Gastroesophageal sphincter (tissue), 3 donors: ENCODE measurements around the gene CCSER1.
"Not testable (repeated sequence)": the region's sequence is repeated elsewhere in the genome, so short reads cannot be mapped to it uniquely, and the experiment has no call there.

Experiments used
- EP300 ChIP-seq: sonication (generic); formaldehyde crosslinking; IDR thresholded peaks from one replicate; pipeline ENCODE4 v1.6.1; 2017; ENCODE audit warnings: antibody characterized with exemption, mild to moderate bottlenecking
- POLR2A ChIP-seq, 2 donors: fragments of 450-650 bp; IDR thresholded peaks; one replicate each; pipeline ENCODE4 v1.6.1; 2017; ENCODE audit warnings: antibody characterized with exemption in 2 of 2, mild to moderate bottlenecking in 2 of 2, moderate library complexity in 1 of 2
- POLR2AphosphoS5 ChIP-seq: sonication (generic); formaldehyde crosslinking; IDR thresholded peaks from one replicate; pipeline ENCODE4 v1.6.1; 2017; ENCODE audit warnings: antibody characterized with exemption
- TF ChIP-seq, protein P1 (sequence below), 4 experiments: fragments of 200-600 bp in 2 of 4; fragments of 450-650 bp in 2 of 4; sonication (generic) in 1 of 4; IDR thresholded peaks; one replicate each; pipeline ENCODE4 v1.5.1; 2017 to 2019; ENCODE audit warnings: antibody characterized with exemption in 4 of 4, mild to moderate bottlenecking in 2 of 4, moderate library complexity in 2 of 4

DNA sequence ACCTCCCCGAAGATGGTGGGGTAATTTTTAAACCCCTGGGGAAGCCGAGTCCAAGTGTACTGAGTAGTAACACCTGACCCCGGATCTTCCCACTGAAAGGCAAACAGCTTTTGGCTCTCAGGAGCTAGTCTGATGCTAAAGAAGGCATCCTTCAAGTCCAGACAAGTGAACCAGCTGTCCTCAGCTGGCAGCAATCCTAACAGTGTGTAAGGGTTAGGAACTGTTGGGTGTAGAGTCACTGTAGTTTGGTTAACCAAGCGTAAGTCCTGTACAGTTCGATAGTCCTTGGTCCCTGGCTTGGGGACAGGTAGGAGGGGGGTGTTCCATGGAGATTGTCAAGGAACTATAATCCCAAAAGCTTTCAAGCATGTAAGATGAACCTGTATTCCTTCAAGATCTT, 967.0 kb downstream of the CCSER1 start:
- TF ChIP-seq, protein P1, sequence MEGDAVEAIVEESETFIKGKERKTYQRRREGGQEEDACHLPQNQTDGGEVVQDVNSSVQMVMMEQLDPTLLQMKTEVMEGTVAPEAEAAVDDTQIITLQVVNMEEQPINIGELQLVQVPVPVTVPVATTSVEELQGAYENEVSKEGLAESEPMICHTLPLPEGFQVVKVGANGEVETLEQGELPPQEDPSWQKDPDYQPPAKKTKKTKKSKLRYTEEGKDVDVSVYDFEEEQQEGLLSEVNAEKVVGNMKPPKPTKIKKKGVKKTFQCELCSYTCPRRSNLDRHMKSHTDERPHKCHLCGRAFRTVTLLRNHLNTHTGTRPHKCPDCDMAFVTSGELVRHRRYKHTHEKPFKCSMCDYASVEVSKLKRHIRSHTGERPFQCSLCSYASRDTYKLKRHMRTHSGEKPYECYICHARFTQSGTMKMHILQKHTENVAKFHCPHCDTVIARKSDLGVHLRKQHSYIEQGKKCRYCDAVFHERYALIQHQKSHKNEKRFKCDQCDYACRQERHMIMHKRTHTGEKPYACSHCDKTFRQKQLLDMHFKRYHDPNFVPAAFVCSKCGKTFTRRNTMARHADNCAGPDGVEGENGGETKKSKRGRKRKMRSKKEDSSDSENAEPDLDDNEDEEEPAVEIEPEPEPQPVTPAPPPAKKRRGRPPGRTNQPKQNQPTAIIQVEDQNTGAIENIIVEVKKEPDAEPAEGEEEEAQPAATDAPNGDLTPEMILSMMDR (IDR thresholded peaks at IDR 0.05), result not testable (repeated sequence)
- not testable (repeated sequence) for TF ChIP-seq POLR2A (IDR thresholded peaks at IDR 0.05); POLR2AphosphoS5; EP300
